ENCODE data around the gene GATAD2A. TPM values are rescaled to one million over a fixed set of nuclear protein-coding genes. Genes with fewer than 3 reads are reported as not detected.
A peak's percentile ranks its signal among the peaks of the same experiment; 100 is the strongest.

The GATAD2A gene
- total and polyA plus RNA-seq, 2 of the 8 experiments (the other 6 are each of a cell fraction or from before 2014, with no cell fraction given) = 38.4 to 205 TPM

- no peaks in the 10 kb centered on the region; a peak in 3 of 7 replicates for H3K4me1 ChIP-seq (replicated peaks in 1 of 4; ENCODE audit: control insufficient read depth in 3 of 4, insufficient read depth in 4 of 4, low read length in 3 of 4)
- H2BK20ac ChIP-seq (ENCODE audit: low read length) = no peak overlapping the region
- no peaks in the 10 kb centered on the region for H3K23me2 ChIP-seq (ENCODE audit: low read depth, low read length)
- no peak overlapping the region for H3K14ac ChIP-seq (ENCODE audit: insufficient read length)
- H3K56ac ChIP-seq (replicated peaks; ENCODE audit: insufficient read length, low read depth, low read length) = no peak overlapping the region
- H3K4me2 ChIP-seq (ENCODE audit: insufficient read depth in 1 of 2, low read depth in 2 of 2, low read length in 2 of 2) = no peak overlapping the region
- no peak overlapping the region for H4K5ac ChIP-seq (ENCODE audit: insufficient read length, low read depth, low read length)
- H3K23ac ChIP-seq (ENCODE audit: insufficient read length) = no peak overlapping the region
- no peak overlapping the region for H2BK5ac ChIP-seq (ENCODE audit: low read depth, low read length)
- WGBS, 2 experiments (ENCODE audit: extremely low coverage in 1 of 2, insufficient coverage in 1 of 2, insufficient read length in 1 of 2, insufficient replicate concordance in 2 of 2, low coverage in 1 of 2, low lambda C conversion rate in 2 of 2, missing lambda C conversion rate in 1 of 2) = 53% methylated on average over 26 of the region's 34 CpGs; no CpG with 5 or more reads in 1 of the 2 experiments
- no peak overlapping the region for H3K4me3 ChIP-seq (ENCODE audit: extremely low read depth in 1 of 4, insufficient read depth in 2 of 4, low read depth in 3 of 4, low read length in 4 of 4)
- H3K27ac ChIP-seq (ENCODE audit: low read depth, low read length) = no peak overlapping the region
- H2AK5ac ChIP-seq (ENCODE audit: low read depth, low read length) = no peak overlapping the region
- H2BK12ac ChIP-seq (ENCODE audit: low read depth, low read length) = no peak overlapping the region
- no peak overlapping the region for H2AFZ ChIP-seq (ENCODE audit: low read length)
- no peak overlapping the region for H3K9ac ChIP-seq (replicated peaks in 1 of 4; ENCODE audit: extremely low read depth in 1 of 4, low read depth in 3 of 4, low read length in 3 of 4)
- ChIA-PET CTCF (ENCODE audit: partially characterized antibody) (interaction anchor here (0.6 to 20.0 kb wide), 36 partner anchors 4 to 247 kb away, joined by 3 to 223 read pairs (median 5); partner anchors contain the start of genes CILP2, GMIP, LPAR2 and NDUFA13), POLR2A (ENCODE audit: partially characterized antibody) (interaction anchor here (0.8 to 2.9 kb wide), 7 partner anchors 10 to 73 kb away, joined by 3 to 13 read pairs (median 4); partner anchors contain the start of genes NDUFA13, TSSK6 and YJEFN3)
- DNase-seq (ENCODE audit: low read depth in 1 of 2, low spot score in 2 of 2) (peak in 1 of 2 experiments; percentile 94), FAIRE-seq (no peak)
- H3K36me3 ChIP-seq (ENCODE audit: control insufficient read depth in 2 of 4, insufficient read depth in 4 of 4, low read length in 3 of 4) = no peaks in the 10 kb centered on the region
- no peak overlapping the region for H3K4ac ChIP-seq (replicated peaks; ENCODE audit: insufficient read length, low read depth, low read length)
- H3K18ac ChIP-seq (ENCODE audit: extremely low read depth, low read length) = no peak overlapping the region
- H2BK120ac ChIP-seq (replicated peaks; ENCODE audit: low read depth, low read length) = no peak overlapping the region
- no peaks in the 10 kb centered on the region for H3K9me3 ChIP-seq (ENCODE audit: insufficient read depth in 2 of 2, low read depth in 1 of 2, low read length in 1 of 2)
- H3K79me2 ChIP-seq (ENCODE audit: control insufficient read depth in 1 of 2, insufficient read depth in 2 of 2, low read length in 2 of 2) = no peaks in the 10 kb centered on the region
- no peak overlapping the region; the same call in 1 of the 2 replicates for H2BK15ac ChIP-seq (ENCODE audit: low read length)
- H4K8ac ChIP-seq (ENCODE audit: extremely low read depth, insufficient read depth, low read length) = peak overlapping the region; percentile 11; the same call in 1 of the 2 replicates
- H4K20me1 ChIP-seq (replicated peaks in 1 of 2; ENCODE audit: control insufficient read depth in 1 of 2, insufficient read depth in 2 of 2, low read length in 2 of 2) = no peaks in the 10 kb centered on the region
- H3K79me1 ChIP-seq (ENCODE audit: low read depth, low read length) = 0 out of 2 replicates have a peak, but pooled peaks cover 2% of the 10 kb centered on the region
- H3K27me3 ChIP-seq (replicated peaks in 1 of 4; ENCODE audit: control insufficient read depth in 3 of 4, extremely low read depth in 1 of 4, insufficient read depth in 3 of 4, low read length in 3 of 4) = no peaks in the 10 kb centered on the region
- no peak overlapping the region for H4K91ac ChIP-seq (replicated peaks; ENCODE audit: insufficient read length, low read length)
- TF ChIP-seq NRF1 (IDR thresholded peaks at IDR 0.05; ENCODE audit: low read depth, low read length) (no peak), KDM1A (IDR thresholded peaks at IDR 0.05; ENCODE audit: borderline replicate concordance, low read length) (peak; percentile 85; the same call in 1 of the 2 replicates), JUND (IDR thresholded peaks at IDR 0.05; ENCODE audit: low read length) (no peak), TAF1 (IDR thresholded peaks at IDR 0.05; ENCODE audit: low read depth, low read length) (no peak), BRCA1 (IDR thresholded peaks at IDR 0.05; ENCODE audit: low read depth, low read length) (no peak), HDAC6 (IDR thresholded peaks at IDR 0.05; ENCODE audit: low read depth, low read length) (no peak), SIN3A (conservative IDR thresholded peaks at IDR 0.05 in 1 of 2, IDR thresholded peaks at IDR 0.05 in 1 of 2; ENCODE audit: low read depth in 1 of 2, low read length in 2 of 2) (no peak), CREB1 (IDR thresholded peaks at IDR 0.05) (no peak), RFX5 (IDR thresholded peaks at IDR 0.05; ENCODE audit: borderline replicate concordance, low read depth, low read length) (no peak), CEBPB (IDR thresholded peaks at IDR 0.05; ENCODE audit: low read depth, low read length) (no peak), SRF (IDR thresholded peaks at IDR 0.05; ENCODE audit: low read depth, low read length) (no peak), GABPA (IDR thresholded peaks at IDR 0.05; ENCODE audit: borderline replicate concordance, insufficient read depth, low read length) (no peak)
These were observed 148.9 kb downstream of the GATAD2A start for GRCh38 chr19:19554074-19555023.

Data from H1 (cell line).